ENCODE results near the gene ATG2A.

GRCh38 chr11:64960719-64961118 lies 43.7 kb upstream of the ATG2A start:
- TF ChIP-seq POLR2A (IDR thresholded peaks at IDR 0.05; ENCODE audit: extremely low read depth, insufficient read length) (no peak), CTCF (IDR thresholded peaks at IDR 0.05; ENCODE audit: low read depth, low read length) (no peak), MAX (IDR thresholded peaks at IDR 0.05; ENCODE audit: low read depth, low read length) (no peak), MYC (IDR thresholded peaks at IDR 0.05; ENCODE audit: low read depth, low read length) (no peak)
